Adipocyte (in vitro differentiated cells): ENCODE results near the gene RPS2.
"Not testable (repeated sequence)": the region's sequence is repeated elsewhere in the genome, so short reads cannot be mapped to it uniquely, and the experiment has no call there.

ENCODE experiments used
- DNase-seq: peaks from one replicate; pipeline ENCODE4 v3.0.0-alpha.2; 2015; ENCODE audit warnings: low read depth
- H3K27me3 ChIP-seq: replicated peaks from 2 replicates; pipeline ENCODE4 v1.7.0; 2013; ENCODE audit warnings: mild to moderate bottlenecking, low read length, moderate library complexity; ENCODE audit not compliant: control insufficient read depth, insufficient read depth
- H3K36me3 ChIP-seq: 2 replicates; pipeline ENCODE4 v1.7.0; 2013; ENCODE audit warnings: low read length, mild to moderate bottlenecking, moderate library complexity; ENCODE audit not compliant: control insufficient read depth, insufficient read depth, severe bottlenecking
- H3K4me1 ChIP-seq: 2 replicates; pipeline ENCODE4 v1.7.0; 2013; ENCODE audit warnings: mild to moderate bottlenecking, low read length, moderate library complexity; ENCODE audit not compliant: control insufficient read depth, insufficient read depth
- H3K4me3 ChIP-seq: 2 replicates; pipeline ENCODE4 v1.7.0; 2013; ENCODE audit warnings: mild to moderate bottlenecking, low read length, moderate library complexity
- H3K9ac ChIP-seq: 2 replicates; pipeline ENCODE4 v1.7.0; 2013; ENCODE audit warnings: mild to moderate bottlenecking, low read length, moderate library complexity
- H3K9me3 ChIP-seq: 2 replicates; pipeline ENCODE4 v1.7.0; 2013; ENCODE audit warnings: mild to moderate bottlenecking, low read length, moderate library complexity; ENCODE audit not compliant: control insufficient read depth

The RPS2 gene

GRCh38 chr16:1968146-1968953, 3.7 kb upstream of the RPS2 start:
- H3K4me1 ChIP-seq, result peaks cover 24% of the 10 kb centered on the region
- no peak for DNase-seq
- peaks cover 7% of the 10 kb centered on the region for H3K36me3 ChIP-seq
- H3K9me3 ChIP-seq, result no peaks in the 10 kb centered on the region
- H3K4me3 ChIP-seq, result no peak overlapping the region
- no peak overlapping the region for H3K9ac ChIP-seq
- no peaks in the 10 kb centered on the region for H3K27me3 ChIP-seq

- no peaks in the 10 kb centered on the region for H3K27me3 ChIP-seq
- peaks cover 31% of the 10 kb centered on the region for H3K4me1 ChIP-seq
- H3K4me3 ChIP-seq, result peak within 1 kb of the TSS; percentile 90
- no peak for DNase-seq
- H3K9ac ChIP-seq, result peak within 1 kb of the TSS; percentile 99
- H3K36me3 ChIP-seq, result peaks cover 25% of the 10 kb centered on the region
- no peaks in the 10 kb centered on the region for H3K9me3 ChIP-seq
Observed at GRCh38 chr16:1966460-1966859, 1.8 kb upstream of the RPS2 start, which contains the start of gene RNF151. Gene RNF151, plus strand, starts transcription at chr16:1966856. Its CDS starts 26 bp downstream, at chr16:1966882.

GRCh38 chr16:1965396-1966001, 873 bp upstream of the RPS2 start:
- H3K27me3 ChIP-seq, result no peaks in the 10 kb centered on the region
- H3K36me3 ChIP-seq, result peaks cover 31% of the 10 kb centered on the region
- no peaks in the 10 kb centered on the region for H3K9me3 ChIP-seq
- H3K9ac ChIP-seq, result peak overlapping the region; percentile 99
- no peak for DNase-seq
- H3K4me3 ChIP-seq, result peak overlapping the region; percentile 90
- peaks cover 26% of the 10 kb centered on the region for H3K4me1 ChIP-seq

- peaks cover 31% of the 10 kb centered on the region for H3K36me3 ChIP-seq
- H3K27me3 ChIP-seq, result no peaks in the 10 kb centered on the region
- H3K4me1 ChIP-seq, result peaks cover 34% of the 10 kb centered on the region
- peak; percentile 71 for DNase-seq
- H3K4me3 ChIP-seq, result peak overlapping the region; percentile 90
- peak overlapping the region; percentile 99 for H3K9ac ChIP-seq
- no peaks in the 10 kb centered on the region for H3K9me3 ChIP-seq
Observed at GRCh38 chr16:1963806-1964505, 670 bp downstream of the RPS2 start.

- peak overlapping the region; percentile 99 for H3K9ac ChIP-seq
Observed at GRCh38 chr16:1962161-1963153, 2.2 kb downstream of the RPS2 start.

GRCh38 chr16:1961651-1962067, 3.0 kb downstream of the RPS2 start:
- no peaks in the 10 kb centered on the region for H3K9me3 ChIP-seq
- peaks cover 31% of the 10 kb centered on the region for H3K36me3 ChIP-seq
- DNase-seq, result no peak
- H3K27me3 ChIP-seq, result no peaks in the 10 kb centered on the region
- peaks cover 36% of the 10 kb centered on the region for H3K4me1 ChIP-seq
- no peak overlapping the region for H3K4me3 ChIP-seq
- no peak overlapping the region for H3K9ac ChIP-seq

More at GRCh38 chr16:1962161-1963153, 2.2 kb downstream of the RPS2 start:
- Histone ChIP-seq H3K4me3 (peak overlapping the region; percentile 90), H3K4me1 (peaks cover 36% of the 10 kb centered on the region), H3K36me3 (peaks cover 31% of the 10 kb centered on the region)
- not testable (repeated sequence) for H3K9me3 ChIP-seq, H3K27me3 ChIP-seq, DNase-seq

- Histone ChIP-seq H3K4me1 (peaks cover 36% of the 10 kb centered on the region), H3K4me3 (peak overlapping the region; percentile 93), H3K9me3 (no peaks in the 10 kb centered on the region), H3K27me3 (no peaks in the 10 kb centered on the region), H3K36me3 (peaks cover 31% of the 10 kb centered on the region), H3K9ac (peak overlapping the region; percentile 98)
- peak; percentile 24 for DNase-seq
Observed at GRCh38 chr16:1960665-1961630, 3.7 kb downstream of the RPS2 start.

GRCh38 chr16:1959269-1960039, 5.2 kb downstream of the RPS2 start, which contains the start of gene NDUFB10:
Gene NDUFB10, plus strand, starts transcription at chr16:1959538. Its CDS starts 87 bp downstream, at chr16:1959625.
- H3K4me1 ChIP-seq, result peaks cover 30% of the 10 kb centered on the region
- H3K36me3 ChIP-seq, result peaks cover 31% of the 10 kb centered on the region
- peak within 1 kb of the TSS; percentile 93 for H3K4me3 ChIP-seq
- peak; percentile 97 for DNase-seq
- no peaks in the 10 kb centered on the region for H3K9me3 ChIP-seq
- peak within 1 kb of the TSS; percentile 98 for H3K9ac ChIP-seq
- H3K27me3 ChIP-seq, result no peaks in the 10 kb centered on the region

GRCh38 chr16:1958715-1959268, 5.8 kb downstream of the RPS2 start:
- Histone ChIP-seq H3K36me3 (peaks cover 28% of the 10 kb centered on the region), H3K27me3 (no peaks in the 10 kb centered on the region), H3K9me3 (no peaks in the 10 kb centered on the region), H3K9ac (peak overlapping the region; percentile 98), H3K4me1 (peaks cover 29% of the 10 kb centered on the region), H3K4me3 (peak overlapping the region; percentile 93)
- no peak for DNase-seq
